Gastroesophageal sphincter (tissue), 3 donors: Measurements from ENCODE around the gene TYRO3.

Experiments
- EP300 ChIP-seq: sonication (generic); formaldehyde crosslinking; IDR thresholded peaks from one replicate; pipeline ENCODE4 v1.6.1; 2017; ENCODE audit warnings: antibody characterized with exemption, mild to moderate bottlenecking
- POLR2A ChIP-seq, 2 donors: fragments of 450-650 bp; IDR thresholded peaks; one replicate each; pipeline ENCODE4 v1.6.1; 2017; ENCODE audit warnings: antibody characterized with exemption in 2 of 2, mild to moderate bottlenecking in 2 of 2, moderate library complexity in 1 of 2
- POLR2AphosphoS5 ChIP-seq: sonication (generic); formaldehyde crosslinking; IDR thresholded peaks from one replicate; pipeline ENCODE4 v1.6.1; 2017; ENCODE audit warnings: antibody characterized with exemption
- TF ChIP-seq, protein P1 (sequence below), 4 experiments: fragments of 200-600 bp in 2 of 4; fragments of 450-650 bp in 2 of 4; sonication (generic) in 1 of 4; IDR thresholded peaks; one replicate each; pipeline ENCODE4 v1.5.1; 2017 to 2019; ENCODE audit warnings: antibody characterized with exemption in 4 of 4, mild to moderate bottlenecking in 2 of 4, moderate library complexity in 2 of 4

DNA sequence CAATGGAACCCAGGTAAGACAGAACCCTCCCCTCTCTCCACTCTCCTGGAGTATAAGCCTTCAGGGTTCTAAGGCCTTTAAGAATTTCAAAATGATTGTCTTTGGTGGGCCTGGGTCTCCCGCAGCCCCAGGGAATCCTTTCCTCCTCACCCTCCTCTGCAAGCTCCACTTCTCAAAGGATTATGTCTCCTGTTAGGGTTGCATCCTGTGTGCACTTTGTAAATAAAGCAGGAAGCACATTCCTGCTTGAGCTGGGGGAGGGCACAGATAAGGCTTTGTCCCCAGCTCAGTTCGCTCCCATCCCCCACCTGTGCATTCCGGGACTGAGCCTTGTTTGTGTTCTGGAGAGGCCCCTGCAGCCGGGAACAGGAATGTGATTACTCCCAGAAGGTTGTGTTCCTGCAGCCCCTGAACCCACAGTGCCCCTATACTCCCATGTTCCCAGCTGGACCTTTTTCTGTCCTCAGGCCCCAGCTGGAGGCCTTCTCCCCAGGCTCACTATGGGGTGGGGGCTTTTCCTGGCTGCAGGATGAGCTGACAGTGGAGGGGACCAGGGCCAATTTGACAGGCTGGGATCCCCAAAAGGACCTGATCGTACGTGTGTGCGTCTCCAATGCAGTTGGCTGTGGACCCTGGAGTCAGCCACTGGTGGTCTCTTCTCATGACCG, 9.5 kb downstream of the TYRO3 start:
- TF ChIP-seq, protein P1, sequence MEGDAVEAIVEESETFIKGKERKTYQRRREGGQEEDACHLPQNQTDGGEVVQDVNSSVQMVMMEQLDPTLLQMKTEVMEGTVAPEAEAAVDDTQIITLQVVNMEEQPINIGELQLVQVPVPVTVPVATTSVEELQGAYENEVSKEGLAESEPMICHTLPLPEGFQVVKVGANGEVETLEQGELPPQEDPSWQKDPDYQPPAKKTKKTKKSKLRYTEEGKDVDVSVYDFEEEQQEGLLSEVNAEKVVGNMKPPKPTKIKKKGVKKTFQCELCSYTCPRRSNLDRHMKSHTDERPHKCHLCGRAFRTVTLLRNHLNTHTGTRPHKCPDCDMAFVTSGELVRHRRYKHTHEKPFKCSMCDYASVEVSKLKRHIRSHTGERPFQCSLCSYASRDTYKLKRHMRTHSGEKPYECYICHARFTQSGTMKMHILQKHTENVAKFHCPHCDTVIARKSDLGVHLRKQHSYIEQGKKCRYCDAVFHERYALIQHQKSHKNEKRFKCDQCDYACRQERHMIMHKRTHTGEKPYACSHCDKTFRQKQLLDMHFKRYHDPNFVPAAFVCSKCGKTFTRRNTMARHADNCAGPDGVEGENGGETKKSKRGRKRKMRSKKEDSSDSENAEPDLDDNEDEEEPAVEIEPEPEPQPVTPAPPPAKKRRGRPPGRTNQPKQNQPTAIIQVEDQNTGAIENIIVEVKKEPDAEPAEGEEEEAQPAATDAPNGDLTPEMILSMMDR (IDR thresholded peaks at IDR 0.05), result no peak
- TF ChIP-seq EP300 (no peak), POLR2A (IDR thresholded peaks at IDR 0.05) (no peak), POLR2AphosphoS5 (no peak)
